ENCODE data around the gene CD6. TPM values are rescaled to one million over a fixed set of nuclear protein-coding genes. Genes with fewer than 3 reads are reported as not detected.

CD6 gene
- total RNA-seq, 2 donors from 2014 or later, result 0.51 to 1.2 TPM

GRCh38 chr11:60992842-60993409 is 21.4 kb downstream of the CD6 start:
- WGBS, result 23% methylated on average over 5 of the region's 5 CpGs
- DNase-seq (ENCODE audit: low spot score), result no peak
- intact Hi-C loops (cut with DNase I), result no loop called here

GRCh38 chr11:60993615-60994014 is 22.1 kb downstream of the CD6 start:
- Histone ChIP-seq H3K4me3 (no peak overlapping the region), H3K4me1 (replicated peaks) (no peaks in the 10 kb centered on the region), H3K36me3 (no peaks in the 10 kb centered on the region), H3K27me3 (replicated peaks; ENCODE audit: insufficient read depth) (no peaks in the 10 kb centered on the region), H3K27ac (no peak overlapping the region), H3K9me3 (no peaks in the 10 kb centered on the region)
- intact Hi-C loops (cut with DNase I), result no loop called here
- TF ChIP-seq CTCF (IDR thresholded peaks at IDR 0.05) (no peak), POLR2A (IDR thresholded peaks at IDR 0.05) (no peak), POLR2AphosphoS5 (IDR thresholded peaks at IDR 0.05) (no peak)
- DNase-seq (ENCODE audit: low spot score), result no peak
- 42% methylated on average over 7 of the region's 7 CpGs for WGBS

More at GRCh38 chr11:60992842-60993409, 21.4 kb downstream of the CD6 start:
- Histone ChIP-seq H3K4me3 (no peak overlapping the region), H3K27me3 (replicated peaks; ENCODE audit: insufficient read depth) (no peaks in the 10 kb centered on the region), H3K36me3 (no peaks in the 10 kb centered on the region), H3K27ac (no peak overlapping the region), H3K4me1 (replicated peaks) (no peaks in the 10 kb centered on the region), H3K9me3 (no peaks in the 10 kb centered on the region)
- TF ChIP-seq POLR2A (IDR thresholded peaks at IDR 0.05) (no peak), CTCF (IDR thresholded peaks at IDR 0.05) (no peak), POLR2AphosphoS5 (IDR thresholded peaks at IDR 0.05) (no peak)

- H3K27me3 ChIP-seq (replicated peaks; ENCODE audit: insufficient read depth), result no peaks in the 10 kb centered on the region
- H3K9me3 ChIP-seq, result no peaks in the 10 kb centered on the region
- no peak for DNase-seq (ENCODE audit: low spot score)
- 25% methylated on average over 7 of the region's 7 CpGs for WGBS
- H3K4me1 ChIP-seq (replicated peaks), result no peaks in the 10 kb centered on the region
- no peak overlapping the region for H3K27ac ChIP-seq
- no peak for TF ChIP-seq CTCF (IDR thresholded peaks at IDR 0.05)
- TF ChIP-seq POLR2A (IDR thresholded peaks at IDR 0.05), result no peak
- TF ChIP-seq POLR2AphosphoS5 (IDR thresholded peaks at IDR 0.05), result no peak
- no peak overlapping the region for H3K4me3 ChIP-seq
- intact Hi-C loops (cut with DNase I), result no loop called here
- H3K36me3 ChIP-seq, result no peaks in the 10 kb centered on the region
Measured at GRCh38 chr11:60994541-60995080, 23.1 kb downstream of the CD6 start.

GRCh38 chr11:60995798-60996197 is 24.3 kb downstream of the CD6 start:
- no peak for DNase-seq (ENCODE audit: low spot score)
- H3K4me1 ChIP-seq (replicated peaks), result no peaks in the 10 kb centered on the region
- no peak for TF ChIP-seq POLR2A (IDR thresholded peaks at IDR 0.05)
- TF ChIP-seq POLR2AphosphoS5 (IDR thresholded peaks at IDR 0.05), result no peak
- no peak for TF ChIP-seq CTCF (IDR thresholded peaks at IDR 0.05)
- intact Hi-C loops (cut with DNase I), result no loop called here
- no peaks in the 10 kb centered on the region for H3K27me3 ChIP-seq (replicated peaks; ENCODE audit: insufficient read depth)
- H3K27ac ChIP-seq, result no peak overlapping the region
- H3K36me3 ChIP-seq, result no peaks in the 10 kb centered on the region
- 57% methylated on average over 7 of the region's 7 CpGs for WGBS
- H3K4me3 ChIP-seq, result no peak overlapping the region
- no peaks in the 10 kb centered on the region for H3K9me3 ChIP-seq

All from prostate gland (tissue), 2 donors.